Mesendoderm (in vitro differentiated cells): ENCODE measurements around the gene OR9Q1.

Source experiments
- DNase-seq: peaks from one replicate; pipeline ENCODE4 v3.0.0; 2013
- H2AK5ac ChIP-seq: 2 replicates; pipeline ENCODE4 v1.6.1; 2013; ENCODE audit warnings: low read length, inconsistent platforms
- H2BK120ac ChIP-seq: 2 replicates; pipeline ENCODE4 v1.6.1; 2013; ENCODE audit warnings: low read depth, mild to moderate bottlenecking, low read length, moderate library complexity, mixed read lengths
- H2BK15ac ChIP-seq: replicated peaks from 2 replicates; pipeline ENCODE4 v1.6.1; 2013; ENCODE audit warnings: low read depth, mild to moderate bottlenecking, moderate library complexity
- H2BK5ac ChIP-seq: 2 replicates; pipeline ENCODE4 v1.6.1; 2013; ENCODE audit warnings: low read length, inconsistent platforms
- H3K18ac ChIP-seq: 2 replicates; pipeline ENCODE4 v1.6.1; 2013; ENCODE audit warnings: mild to moderate bottlenecking, low read length, mixed read lengths
- H3K23ac ChIP-seq: one replicate; pipeline ENCODE4 v1.6.1; 2013; ENCODE audit warnings: low read length
- H3K27ac ChIP-seq: 2 replicates; pipeline ENCODE4 v1.5.1; 2013; ENCODE audit warnings: low read depth, mild to moderate bottlenecking, inconsistent platforms, low read length, moderate library complexity
- H3K27me3 ChIP-seq: 2 replicates; pipeline ENCODE4 v1.6.1; 2013; ENCODE audit warnings: low read length, control low read depth, mild to moderate bottlenecking, inconsistent platforms; ENCODE audit not compliant: insufficient read depth, poor library complexity
- H3K36me3 ChIP-seq: 2 replicates; pipeline ENCODE4 v1.6.1; 2013; ENCODE audit warnings: low read length, inconsistent platforms; ENCODE audit not compliant: control insufficient read depth, insufficient read depth
- H3K4ac ChIP-seq: one replicate; pipeline ENCODE4 v1.6.1; 2013; ENCODE audit warnings: low read depth, mild to moderate bottlenecking, low read length, moderate library complexity
- H3K4me1 ChIP-seq: 2 replicates; pipeline ENCODE4 v1.6.1; 2013; ENCODE audit warnings: low read depth, low read length, inconsistent platforms; ENCODE audit not compliant: control insufficient read depth
- H3K4me2 ChIP-seq: 2 replicates; pipeline ENCODE4 v1.6.1; 2013; ENCODE audit warnings: low read length
- H3K4me3 ChIP-seq: 2 replicates; pipeline ENCODE4 v1.5.1; 2013; ENCODE audit warnings: mild to moderate bottlenecking, low read length
- H3K56ac ChIP-seq: one replicate; pipeline ENCODE4 v1.6.1; 2013; ENCODE audit warnings: low read length
- H3K79me1 ChIP-seq: 2 replicates; pipeline ENCODE4 v1.6.1; 2013; ENCODE audit warnings: low read length, inconsistent platforms
- H3K79me2 ChIP-seq: 2 replicates; pipeline ENCODE4 v1.6.1; 2013; ENCODE audit warnings: mild to moderate bottlenecking, low read length; ENCODE audit not compliant: control insufficient read depth, insufficient read depth
- H3K9ac ChIP-seq: 2 replicates; pipeline ENCODE4 v1.6.1; 2013; ENCODE audit warnings: low read length, inconsistent platforms
- H4K5ac ChIP-seq: one replicate; pipeline ENCODE4 v1.6.1; 2013; ENCODE audit warnings: low read length
- H4K8ac ChIP-seq: one replicate; pipeline ENCODE4 v1.6.1; 2013; ENCODE audit warnings: low read depth, mild to moderate bottlenecking, control low read depth, low read length, moderate library complexity
- WGBS: extraction: QIAGEN DNeasy Blood & Tissue Kit; methylation state at CpG from one replicate; pipeline ENCODE4 v1.1.7; 2013; ENCODE audit warnings: low lambda C conversion rate, missing lambda C conversion rate; ENCODE audit not compliant: insufficient coverage; ENCODE audit errors: extremely low coverage; 5-methylcytosine and 5-hydroxymethylcytosine counted together

Gene OR9Q1

DNA sequence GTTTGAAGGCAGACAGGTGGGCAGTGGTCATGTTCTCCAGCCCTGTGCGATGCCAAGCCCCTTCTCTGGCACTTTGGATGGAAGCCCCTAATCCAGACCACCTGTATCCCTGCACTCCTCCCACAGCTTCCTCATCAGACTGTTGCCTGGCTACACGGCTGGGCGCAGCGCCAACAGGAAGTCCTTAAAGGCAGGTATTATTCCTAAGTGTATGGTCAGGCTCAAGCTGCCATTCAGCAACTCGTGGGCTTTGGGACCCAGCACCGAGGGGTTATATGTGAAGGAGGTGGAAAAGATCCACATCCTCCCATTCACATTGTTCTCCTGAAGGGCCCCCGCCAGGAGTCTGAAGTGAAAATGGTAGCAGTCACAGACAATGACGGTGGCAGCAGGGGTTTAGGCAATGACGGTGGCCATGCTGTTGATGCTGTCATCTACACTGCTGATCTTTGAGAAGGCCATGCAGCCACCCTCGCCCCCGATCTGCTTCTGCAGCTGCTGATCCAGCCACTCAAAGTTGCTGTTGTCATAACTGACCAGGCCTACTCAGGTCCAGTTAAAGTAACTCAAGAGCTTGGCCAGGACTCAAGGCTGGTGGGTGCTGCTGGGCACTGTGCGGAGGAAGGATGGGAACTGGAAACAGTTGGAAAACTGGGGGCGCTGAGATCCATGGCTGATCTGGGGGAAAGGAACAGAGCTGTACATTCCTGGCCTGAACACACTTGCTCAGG lies 34.8 kb downstream of the OR9Q1 start:
- no peak overlapping the region for H2BK120ac ChIP-seq
- no peak overlapping the region for H2BK15ac ChIP-seq
- peak; percentile 76 for DNase-seq
- no peak overlapping the region for H3K9ac ChIP-seq
- peak overlapping the region; percentile 33 for H3K18ac ChIP-seq
- no peaks in the 10 kb centered on the region for H3K36me3 ChIP-seq
- H3K79me1 ChIP-seq: no peaks in the 10 kb centered on the region
- no peaks in the 10 kb centered on the region for H3K79me2 ChIP-seq
- H3K27ac ChIP-seq: peak overlapping the region; percentile 34
- H4K5ac ChIP-seq: no peak overlapping the region
- peaks cover 6% of the 10 kb centered on the region for H3K4me1 ChIP-seq
- H3K56ac ChIP-seq: peak overlapping the region; percentile 66
- WGBS: no CpG with 5 or more reads among the region's 13 CpGs
- H2AK5ac ChIP-seq: no peak overlapping the region
- H4K8ac ChIP-seq: no peak overlapping the region
- no peak overlapping the region for H3K4me2 ChIP-seq
- peak overlapping the region; percentile 17 for H3K23ac ChIP-seq
- H3K27me3 ChIP-seq: no peaks in the 10 kb centered on the region
- no peak overlapping the region for H3K4me3 ChIP-seq
- no peak overlapping the region for H3K4ac ChIP-seq
- peak overlapping the region; percentile 82 for H2BK5ac ChIP-seq

DNA sequence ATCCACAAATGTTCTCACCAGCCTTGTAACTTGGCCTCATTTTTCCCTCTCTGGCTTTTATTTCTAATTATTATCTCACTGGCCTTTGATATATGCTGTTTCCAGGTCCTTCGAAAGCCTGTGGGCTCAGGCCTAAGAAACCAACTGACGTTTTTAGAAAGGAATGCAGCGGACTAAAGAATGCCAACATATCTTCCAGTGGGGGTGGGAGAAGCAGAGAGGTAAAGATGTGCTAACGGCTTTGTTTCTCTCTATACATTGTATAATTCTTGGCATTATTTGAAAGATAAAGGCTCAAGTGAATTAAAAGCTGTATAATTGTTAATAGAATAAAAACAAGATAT lies 35.3 kb downstream of the OR9Q1 start:
- no peak overlapping the region for H4K5ac ChIP-seq
- H3K4me3 ChIP-seq: no peak overlapping the region
- H2BK120ac ChIP-seq: no peak overlapping the region
- no peak overlapping the region for H4K8ac ChIP-seq
- no peak overlapping the region for H3K4ac ChIP-seq
- peak overlapping the region; percentile 33 for H3K18ac ChIP-seq
- H2AK5ac ChIP-seq: no peak overlapping the region
- peak; percentile 96 for DNase-seq
- peak overlapping the region; percentile 34 for H3K27ac ChIP-seq
- H2BK5ac ChIP-seq: peak overlapping the region; percentile 82
- H3K79me2 ChIP-seq: no peaks in the 10 kb centered on the region
- peak overlapping the region; percentile 17 for H3K23ac ChIP-seq
- peak overlapping the region; percentile 66 for H3K56ac ChIP-seq
- no CpG with 5 or more reads among the region's 4 CpGs for WGBS
- no peak overlapping the region for H2BK15ac ChIP-seq
- H3K4me2 ChIP-seq: no peak overlapping the region
- no peaks in the 10 kb centered on the region for H3K36me3 ChIP-seq
- H3K9ac ChIP-seq: no peak overlapping the region
- H3K79me1 ChIP-seq: no peaks in the 10 kb centered on the region
- H3K27me3 ChIP-seq: no peaks in the 10 kb centered on the region
- peaks cover 6% of the 10 kb centered on the region for H3K4me1 ChIP-seq

DNA sequence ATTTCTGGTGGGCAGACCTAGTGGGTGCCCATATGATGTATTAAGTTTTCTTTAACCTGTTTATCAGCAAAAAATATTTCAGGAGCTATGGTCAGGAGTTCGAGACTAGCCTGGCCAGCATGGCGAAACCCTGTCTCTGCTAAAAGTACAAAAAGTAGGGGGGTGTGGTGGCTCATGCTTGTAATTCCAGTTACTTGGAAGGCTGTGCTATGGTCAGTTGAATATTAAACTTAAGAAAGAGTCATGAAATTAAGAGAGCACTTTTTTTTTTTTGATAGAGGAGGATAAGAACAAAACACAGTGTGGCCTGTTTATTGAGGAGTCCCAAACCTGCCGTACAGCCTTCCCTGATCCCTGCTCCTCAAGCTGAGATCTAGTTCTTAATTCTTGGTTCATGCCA lies 36.9 kb downstream of the OR9Q1 start:
- no peak overlapping the region for H3K56ac ChIP-seq
- no peaks in the 10 kb centered on the region for H3K36me3 ChIP-seq
- DNase-seq: no peak
- no peak overlapping the region for H3K4ac ChIP-seq
- no CpG with 5 or more reads among the region's 3 CpGs for WGBS
- H3K23ac ChIP-seq: no peak overlapping the region
- H3K4me3 ChIP-seq: no peak overlapping the region
- H3K4me1 ChIP-seq: peaks cover 6% of the 10 kb centered on the region
- H3K27me3 ChIP-seq: no peaks in the 10 kb centered on the region
- H3K4me2 ChIP-seq: no peak overlapping the region
- H2BK5ac ChIP-seq: no peak overlapping the region
- H4K8ac ChIP-seq: no peak overlapping the region
- H3K79me2 ChIP-seq: no peaks in the 10 kb centered on the region
- H2BK15ac ChIP-seq: no peak overlapping the region
- no peak overlapping the region for H2BK120ac ChIP-seq
- peak overlapping the region; percentile 24 for H3K18ac ChIP-seq
- H3K79me1 ChIP-seq: no peaks in the 10 kb centered on the region
- H4K5ac ChIP-seq: no peak overlapping the region
- no peak overlapping the region for H3K9ac ChIP-seq
- H2AK5ac ChIP-seq: no peak overlapping the region
- no peak overlapping the region for H3K27ac ChIP-seq

DNA sequence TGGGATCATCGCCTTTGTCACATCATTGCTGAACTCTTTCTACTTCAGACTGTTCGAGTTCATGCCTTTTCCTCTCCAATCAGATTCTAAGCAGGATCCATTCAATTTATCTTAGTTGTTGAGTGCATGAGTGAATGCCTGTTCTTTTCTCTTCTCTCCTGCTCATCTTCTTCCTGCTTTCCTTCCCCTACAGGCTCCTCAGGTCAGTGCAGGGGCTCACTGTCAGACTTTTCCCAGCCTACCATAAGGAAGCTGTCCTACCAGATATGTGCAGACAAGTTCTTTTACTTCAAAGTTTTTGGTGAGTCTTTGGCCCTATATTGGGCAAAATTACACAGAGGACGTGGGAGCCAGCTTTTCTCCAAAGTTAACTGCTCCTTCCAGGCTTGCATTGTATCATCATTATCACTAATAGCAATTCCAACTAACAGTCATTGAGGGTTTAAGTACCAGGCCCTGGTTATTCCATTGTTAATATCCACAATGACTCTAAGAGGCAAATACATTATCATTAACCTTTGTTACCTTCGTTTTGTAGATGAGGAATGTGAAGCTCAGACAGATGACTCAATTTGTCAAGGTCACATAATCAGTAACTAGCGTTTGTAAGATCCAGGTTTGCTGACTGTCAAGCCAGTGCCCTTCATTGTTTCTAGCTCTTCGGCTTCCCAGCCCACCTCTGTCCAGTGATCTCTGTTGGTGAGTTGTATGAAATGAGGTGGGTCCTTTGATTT lies 37.4 kb downstream of the OR9Q1 start:
- H3K4me1 ChIP-seq: peaks cover 6% of the 10 kb centered on the region
- H2BK120ac ChIP-seq: no peak overlapping the region
- no peak overlapping the region for H4K8ac ChIP-seq
- H3K4ac ChIP-seq: no peak overlapping the region
- no peaks in the 10 kb centered on the region for H3K79me1 ChIP-seq
- H3K9ac ChIP-seq: no peak overlapping the region
- H2BK5ac ChIP-seq: no peak overlapping the region
- H3K27me3 ChIP-seq: no peaks in the 10 kb centered on the region
- peak overlapping the region; percentile 31 for H3K18ac ChIP-seq
- H2AK5ac ChIP-seq: no peak overlapping the region
- H3K4me3 ChIP-seq: no peak overlapping the region
- H4K5ac ChIP-seq: no peak overlapping the region
- WGBS: no CpG with 5 or more reads among the region's 6 CpGs
- no peak overlapping the region for H3K23ac ChIP-seq
- no peak overlapping the region for H3K27ac ChIP-seq
- no peak overlapping the region for H3K56ac ChIP-seq
- no peak overlapping the region for H3K4me2 ChIP-seq
- H3K79me2 ChIP-seq: no peaks in the 10 kb centered on the region
- H3K36me3 ChIP-seq: no peaks in the 10 kb centered on the region
- DNase-seq: peak; percentile 78
- H2BK15ac ChIP-seq: no peak overlapping the region

DNA sequence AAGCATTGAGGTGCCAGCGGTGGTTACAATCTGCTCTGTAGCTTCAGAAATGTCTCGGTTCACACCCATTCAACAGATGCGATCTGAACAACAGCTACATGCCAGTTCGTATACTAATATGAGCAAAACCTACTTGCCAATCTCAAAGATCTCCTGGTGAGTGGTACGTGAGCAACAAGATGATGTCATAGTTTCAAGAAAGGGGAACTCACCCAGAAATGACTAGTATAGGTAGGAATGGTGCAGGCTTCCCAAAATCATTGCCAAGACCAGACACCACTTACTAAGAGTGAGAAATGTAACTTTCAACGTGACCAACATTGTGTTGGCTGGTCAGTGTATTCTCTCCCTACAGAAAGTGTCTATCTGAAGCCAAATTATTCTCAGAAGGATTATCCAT lies 38.1 kb downstream of the OR9Q1 start:
- no peak overlapping the region for H2BK120ac ChIP-seq
- H3K27ac ChIP-seq: no peak overlapping the region
- no peak overlapping the region for H2BK15ac ChIP-seq
- no peak overlapping the region for H2BK5ac ChIP-seq
- H3K4me2 ChIP-seq: no peak overlapping the region
- no peak overlapping the region for H3K23ac ChIP-seq
- no peak overlapping the region for H4K5ac ChIP-seq
- no peak for DNase-seq
- no peak overlapping the region for H3K4me3 ChIP-seq
- H3K79me2 ChIP-seq: no peaks in the 10 kb centered on the region
- peaks cover 6% of the 10 kb centered on the region for H3K4me1 ChIP-seq
- H3K27me3 ChIP-seq: no peaks in the 10 kb centered on the region
- no peak overlapping the region for H4K8ac ChIP-seq
- H2AK5ac ChIP-seq: no peak overlapping the region
- H3K36me3 ChIP-seq: no peaks in the 10 kb centered on the region
- no peak overlapping the region for H3K18ac ChIP-seq
- no peak overlapping the region for H3K9ac ChIP-seq
- no CpG with 5 or more reads among the region's 6 CpGs for whole genome bisulfite sequencing
- no peak overlapping the region for H3K4ac ChIP-seq
- no peak overlapping the region for H3K56ac ChIP-seq
- H3K79me1 ChIP-seq: no peaks in the 10 kb centered on the region
